ENCODE measurements around the gene HOXB9. TPM values are rescaled to one million over a fixed set of nuclear protein-coding genes. Genes with fewer than 3 reads are reported as not detected.
A peak's percentile ranks its signal among the peaks of the same experiment; 100 is the strongest.

Gene HOXB9
- total and polyA plus RNA-seq, 2 donors (not counting 3 experiments of a cell fraction or from before 2014, with no cell fraction given): 0.79 to 1.1 TPM

GRCh38 chr17:48604770-48605329, 21.3 kb downstream of the HOXB9 start, which contains the start of gene HOXB6:
TSS of gene HOXB6 (minus strand) at chr17:48604986. CDS start at chr17:48598150, 6,836 bp downstream.
- CTCF ChIA-PET: interaction anchor here (2.0 kb wide), 1 partner anchor 580 kb away, joined by 4 read pairs; no protein-coding TSS in a partner anchor
- BruUV-seq (replicated peaks): no TSS peak
- TF ChIP-seq CTCF (IDR thresholded peaks at IDR 0.05; ENCODE audit: extremely low read depth in 1 of 2, insufficient read depth in 1 of 2, low read depth in 1 of 2, low read length in 2 of 2) (no peak), MYC (IDR thresholded peaks at IDR 0.05; ENCODE audit: low read depth, low read length) (no peak), GATA2 (IDR thresholded peaks at IDR 0.05; ENCODE audit: insufficient read depth, insufficient read length, low read depth, low read length) (no peak), MAX (IDR thresholded peaks at IDR 0.05; ENCODE audit: insufficient read depth, insufficient read length) (peak; percentile 46), POLR2A (IDR thresholded peaks at IDR 0.05; ENCODE audit: low read depth, low read length) (peak; percentile 90), FOS (IDR thresholded peaks at IDR 0.05; ENCODE audit: borderline replicate concordance, insufficient read depth, low read length) (no peak), JUN (IDR thresholded peaks at IDR 0.05; ENCODE audit: borderline replicate concordance, insufficient read depth, insufficient read length, low read depth) (no peak), EZH2 (IDR thresholded peaks at IDR 0.05; ENCODE audit: borderline replicate concordance, low read depth, low read length, severe bottlenecking) (no peak), POLR2AphosphoS5 (IDR thresholded peaks at IDR 0.05; ENCODE audit: insufficient read depth, low read depth, low read length) (peak; percentile 66)
- H3K36me3 ChIP-seq (ENCODE audit: control insufficient read depth in 2 of 2, extremely low read depth in 1 of 2, insufficient read depth in 2 of 2, low read length in 2 of 2): no peaks in the 10 kb centered on the region
- peak within 1 kb of the TSS; percentile 77 for H2AFZ ChIP-seq (ENCODE audit: low read depth, low read length)
- no peaks in the 10 kb centered on the region for H3K27me3 ChIP-seq (ENCODE audit: control insufficient read depth in 2 of 2, insufficient read depth in 2 of 2, low read length in 2 of 2)
- no peaks in the 10 kb centered on the region for H3K9me3 ChIP-seq (replicated peaks; ENCODE audit: control insufficient read depth, insufficient read depth, low read length)
- DNase-seq (ENCODE audit: low read depth, low spot score) (peak; percentile 80), FAIRE-seq (peak; percentile 97)
- POLR2A ChIA-PET: interaction anchor here (0.6 to 1.0 kb wide), 2 partner anchors 10 to 237 kb away, joined by 4 to 7 read pairs; partner anchors contain the start of gene HOXB8
- intact Hi-C loops (cut with micrococcal nuclease): loop anchor here (1.0 kb wide), 1 partner anchor 7 kb away; no protein-coding TSS in a partner anchor
- dilution Hi-C loops (cut with MboI; ENCODE audit: extremely low pct_ligation_motif_present, low sequenced_read_pairs): no loop called here
- no peaks in the 10 kb centered on the region for H3K9me1 ChIP-seq (replicated peaks; ENCODE audit: control insufficient read depth, extremely low read depth, insufficient read depth, low read length)
- peak within 1 kb of the TSS; percentile 95 for H3K4me2 ChIP-seq (ENCODE audit: insufficient read depth, low read length)
- H3K27ac ChIP-seq (ENCODE audit: insufficient read depth, low read depth, low read length): peak within 1 kb of the TSS; percentile 54
- peak within 1 kb of the TSS; percentile 87 for H3K9ac ChIP-seq (replicated peaks; ENCODE audit: extremely low read depth, insufficient read depth, low read length)
- H3K4me1 ChIP-seq (ENCODE audit: control insufficient read depth, extremely low read depth, insufficient read depth, low read length): peaks cover 30% of the 10 kb centered on the region
- no peaks in the 10 kb centered on the region for H4K20me1 ChIP-seq (replicated peaks; ENCODE audit: control insufficient read depth, extremely low read depth, insufficient read depth, low read length)
- peaks cover 57% of the 10 kb centered on the region for H3K79me2 ChIP-seq (ENCODE audit: control insufficient read depth, insufficient read depth, low read length)
- peak within 1 kb of the TSS; percentile 47 to 97 (median 86) for H3K4me3 ChIP-seq (replicated peaks in 1 of 3; ENCODE audit: insufficient read depth in 1 of 3, low read depth in 1 of 3, low read length in 3 of 3)

Data from endothelial cell of umbilical vein (primary cell).